Coronary artery (tissue), 2 donors: ENCODE results near the gene CCT5.

Source experiments
- DNase-seq: peaks from one replicate; pipeline ENCODE4 v3.0.0-alpha.2; 2017; ENCODE audit warnings: low spot score
- H3K27ac ChIP-seq, 2 donors: fragments of 200-600 bp; sonication (generic); one replicate each; pipeline ENCODE4 v1.5.1; 2016 to 2019
- H3K4me3 ChIP-seq: fragments of 200-600 bp; sonication (generic); 2 replicates; pipeline ENCODE4 v1.5.1; 2016; ENCODE audit warnings: mild to moderate bottlenecking, moderate library complexity
- CTCF ChIP-seq: fragments of 200-600 bp; sonication (generic); IDR thresholded peaks from one replicate; pipeline ENCODE4 v1.5.1; 2019; ENCODE audit warnings: antibody characterized with exemption

Gene CCT5

GRCh38 chr5:10301266-10301665, 51.2 kb downstream of the CCT5 start:
- Histone ChIP-seq H3K27ac (no peak overlapping the region), H3K4me3 (no peak overlapping the region)
- no peak for TF ChIP-seq CTCF
- no peak for DNase-seq

GRCh38 chr5:10301842-10302610, 51.9 kb downstream of the CCT5 start:
- Histone ChIP-seq H3K27ac (peak overlapping the region in 1 of 2 donors; percentile 6), H3K4me3 (peak overlapping the region; percentile 2)
- TF ChIP-seq CTCF, result no peak
- DNase-seq, result peak; percentile 80

- no peak for TF ChIP-seq CTCF
- Histone ChIP-seq H3K4me3 (no peak overlapping the region), H3K27ac (no peak overlapping the region)
- DNase-seq, result no peak
These were observed 53.1 kb downstream of the CCT5 start for GRCh38 chr5:10303201-10303600.

- DNase-seq, result no peak
- H3K4me3 ChIP-seq, result no peak overlapping the region
- TF ChIP-seq CTCF, result no peak
- no peak overlapping the region for H3K27ac ChIP-seq
These were observed 53.7 kb downstream of the CCT5 start for GRCh38 chr5:10303699-10304170.

GRCh38 chr5:10304932-10305331, 54.9 kb downstream of the CCT5 start:
- DNase-seq, result no peak
- no peak overlapping the region for H3K27ac ChIP-seq
- H3K4me3 ChIP-seq, result no peak overlapping the region
- TF ChIP-seq CTCF, result no peak

- H3K4me3 ChIP-seq, result no peak overlapping the region
- DNase-seq, result no peak
- TF ChIP-seq CTCF, result no peak
- H3K27ac ChIP-seq, result no peak overlapping the region
These were observed 56.0 kb downstream of the CCT5 start for GRCh38 chr5:10306114-10306513.

- peak overlapping the region; percentile 92 for H3K4me3 ChIP-seq
- no peak for DNase-seq
- no peak for TF ChIP-seq CTCF
- peak overlapping the region in 1 of 2 donors; percentile 94 for H3K27ac ChIP-seq
These were observed 56.7 kb downstream of the CCT5 start for GRCh38 chr5:10306806-10307205.
